BE2C (cell line): ENCODE data around the gene PSORS1C1.

Source experiments
- DNase-seq: peaks from one replicate; pipeline ENCODE4 v3.0.0-alpha.2; 2020
- H3K27me3 ChIP-seq: fragments of 250-450 bp; sonication (Bioruptor Pico); 2 replicates; pipeline ENCODE4 v1.5.1; 2020; ENCODE audit warnings: mild to moderate bottlenecking
- H3K36me3 ChIP-seq: fragments of 250-450 bp; sonication (Bioruptor Pico); 2 replicates; pipeline ENCODE4 v1.5.1; 2020; ENCODE audit warnings: mild to moderate bottlenecking
- H3K4me1 ChIP-seq: fragments of 250-450 bp; sonication (Bioruptor Pico); 2 replicates; pipeline ENCODE4 v1.5.1; 2020
- H3K4me3 ChIP-seq: 2 replicates; pipeline ENCODE4 v1.5.1; 2011; ENCODE audit warnings: low read depth, low read length
- H3K9me3 ChIP-seq: fragments of 250-450 bp; sonication (Bioruptor Pico); 2 replicates; pipeline ENCODE4 v1.5.1; 2020
- CTCF ChIP-seq: IDR thresholded peaks from 2 replicates; pipeline ENCODE4 v1.5.1; 2012; ENCODE audit warnings: mild to moderate bottlenecking, low read depth, low read length

PSORS1C1 gene

DNA sequence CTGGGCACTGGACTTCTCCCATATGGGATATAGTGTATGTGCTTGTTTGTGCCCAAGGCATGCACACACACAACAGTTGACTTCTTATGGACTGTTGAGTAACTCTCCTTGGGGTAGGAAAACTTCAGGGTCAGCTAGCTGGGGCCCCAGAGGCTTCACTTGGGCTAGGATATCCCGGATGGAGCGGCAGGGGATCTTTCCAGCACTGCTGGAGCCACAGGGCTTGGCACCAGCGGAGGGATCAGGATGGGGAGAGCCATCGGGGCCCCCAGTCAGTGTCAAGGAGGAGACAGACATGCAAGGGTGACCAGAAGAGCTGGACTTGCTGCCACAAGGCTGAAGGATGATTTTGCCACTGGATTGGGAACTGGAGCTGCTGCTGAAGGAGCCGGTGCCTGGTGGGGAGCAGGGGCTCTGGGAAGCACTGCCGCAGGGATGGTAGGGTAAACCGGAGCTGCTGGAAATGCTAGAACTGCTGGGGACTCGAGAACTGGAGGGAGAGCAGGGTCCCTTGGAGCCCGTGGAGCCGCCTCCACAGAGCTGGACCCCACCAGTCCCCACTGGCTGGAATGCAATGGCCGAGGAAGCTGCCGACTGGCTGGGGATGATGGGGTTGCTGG, 1.5 kb downstream of the PSORS1C1 start:
- no peaks in the 10 kb centered on the region for H3K9me3 ChIP-seq
- H3K27me3 ChIP-seq: peaks cover 44% of the 10 kb centered on the region
- no peak overlapping the region for H3K4me3 ChIP-seq
- no peak for TF ChIP-seq CTCF
- H3K4me1 ChIP-seq: no peaks in the 10 kb centered on the region
- DNase-seq: no peak
- H3K36me3 ChIP-seq: no peaks in the 10 kb centered on the region

DNA sequence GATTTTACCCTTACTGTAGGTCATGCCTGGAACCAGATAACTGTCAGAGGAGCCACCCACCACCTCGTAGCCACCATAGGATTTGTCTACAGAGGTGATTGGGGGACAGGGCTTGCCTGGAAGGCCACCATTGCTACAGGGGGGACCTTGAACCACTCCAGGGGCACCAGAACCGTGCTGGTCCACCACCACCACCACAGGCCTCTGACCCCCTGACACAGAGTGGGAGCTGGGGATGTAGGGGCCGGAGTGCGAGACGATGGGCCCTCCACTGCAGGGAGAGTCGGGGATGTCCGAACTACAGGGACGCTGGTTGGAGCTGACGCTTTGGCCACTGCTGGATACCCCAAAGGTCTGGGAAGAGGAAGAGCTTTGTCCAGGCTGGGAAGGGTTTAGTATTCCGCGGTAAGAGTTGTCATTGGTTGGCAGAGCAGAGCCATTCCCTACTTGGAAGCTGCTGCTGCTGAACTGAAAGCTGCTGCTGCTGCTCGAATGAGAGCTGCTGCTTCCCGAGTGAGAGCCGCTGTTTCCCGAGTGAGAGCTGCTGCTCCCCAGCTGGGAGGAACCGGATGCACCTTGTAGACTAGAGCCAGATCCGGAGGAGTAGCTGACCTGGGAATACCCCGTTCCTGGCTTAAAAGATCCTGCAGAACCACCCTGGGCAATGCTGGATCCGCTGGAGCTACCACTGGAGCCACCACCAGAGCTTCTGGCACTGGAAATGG, 2.2 kb downstream of the PSORS1C1 start:
- no peak for DNase-seq
- Histone ChIP-seq H3K27me3 (peaks cover 40% of the 10 kb centered on the region), H3K4me1 (no peaks in the 10 kb centered on the region), H3K4me3 (no peak overlapping the region), H3K36me3 (no peaks in the 10 kb centered on the region), H3K9me3 (no peaks in the 10 kb centered on the region)
- no peak for TF ChIP-seq CTCF

DNA sequence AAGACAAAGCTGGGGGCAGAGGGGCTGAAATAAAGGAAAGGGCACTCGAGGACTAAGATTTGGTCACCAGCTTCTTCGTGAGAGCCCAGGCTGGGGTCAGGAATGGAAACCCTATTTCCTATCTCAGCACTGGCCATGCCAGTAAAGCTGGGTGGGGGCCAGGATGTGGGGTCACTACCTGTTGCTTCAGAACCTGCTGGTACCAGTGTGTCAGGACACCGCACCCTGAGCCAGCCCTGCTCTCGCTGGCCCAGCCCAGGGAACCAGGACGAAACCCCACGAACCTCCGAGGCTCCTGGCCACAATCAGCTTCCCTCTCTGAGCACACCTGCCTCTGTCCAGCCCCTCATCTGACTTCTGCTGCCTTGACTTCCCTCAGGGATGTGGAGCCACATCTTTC, 3.6 kb downstream of the PSORS1C1 start:
- H3K27me3 ChIP-seq: peaks cover 28% of the 10 kb centered on the region
- H3K36me3 ChIP-seq: no peaks in the 10 kb centered on the region
- H3K9me3 ChIP-seq: no peaks in the 10 kb centered on the region
- no peak for TF ChIP-seq CTCF
- DNase-seq: no peak
- no peak overlapping the region for H3K4me3 ChIP-seq
- no peaks in the 10 kb centered on the region for H3K4me1 ChIP-seq

DNA sequence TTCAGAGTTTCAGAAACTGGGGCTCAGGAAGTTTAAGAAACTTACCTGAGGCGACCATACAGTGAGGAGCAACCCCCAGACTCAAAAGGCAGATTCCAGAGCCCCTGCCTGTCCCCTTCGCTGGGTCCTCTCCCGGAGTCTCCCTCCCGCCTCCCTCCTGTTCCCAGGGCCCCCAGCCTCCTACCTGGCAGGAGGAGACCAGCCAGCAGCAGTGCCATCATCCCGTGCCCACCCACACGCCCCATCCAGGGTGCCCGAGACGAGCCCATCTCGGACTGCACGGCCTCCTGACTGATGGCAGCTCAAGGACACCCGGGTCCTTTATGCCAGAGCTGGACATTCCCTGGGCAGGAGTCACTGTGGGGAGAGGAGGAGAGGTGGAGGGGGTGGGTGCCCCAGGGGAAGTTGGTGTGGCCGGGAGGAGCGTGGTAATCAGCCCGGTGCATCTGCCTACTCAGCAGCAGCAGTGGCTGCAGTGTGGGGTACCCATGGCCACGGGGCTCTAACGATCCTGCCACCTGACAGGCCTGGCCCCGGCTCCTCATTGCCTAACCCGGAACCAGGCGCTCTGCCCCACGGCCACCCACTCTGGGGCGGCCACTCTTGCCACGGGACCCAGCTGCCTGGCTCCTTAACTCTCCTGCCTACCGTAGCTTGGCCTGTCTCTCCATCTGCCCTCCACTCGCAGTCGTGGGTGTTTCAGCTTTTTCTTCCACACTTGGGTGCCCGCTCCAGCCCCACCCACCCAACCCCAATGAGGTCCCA, 5.7 kb downstream of the PSORS1C1 start, which contains the start of gene CDSN:
CDSN (minus strand) TSS at position 296 of the 765 bp plus-strand sequence; CDS start at position 269, 27 bp downstream.
- H3K27me3 ChIP-seq: peaks cover 25% of the 10 kb centered on the region
- H3K4me1 ChIP-seq: no peaks in the 10 kb centered on the region
- no peak for TF ChIP-seq CTCF
- no peak for DNase-seq
- no peaks in the 10 kb centered on the region for H3K9me3 ChIP-seq
- no peak within 1 kb of the TSS for H3K4me3 ChIP-seq
- no peaks in the 10 kb centered on the region for H3K36me3 ChIP-seq

- Histone ChIP-seq H3K4me3 (no peak overlapping the region), H3K9me3 (no peaks in the 10 kb centered on the region), H3K27me3 (peaks cover 17% of the 10 kb centered on the region), H3K4me1 (no peaks in the 10 kb centered on the region), H3K36me3 (no peaks in the 10 kb centered on the region)
- no peak for TF ChIP-seq CTCF
- DNase-seq: no peak
These were observed 6.7 kb downstream of the PSORS1C1 start for GRCh38 chr6:31121131-31121790.
